ENCODE measurements around the gene SETD7.
"Not testable (repeated sequence)": the region's sequence is repeated elsewhere in the genome, so short reads cannot be mapped to it uniquely, and the experiment has no call there.

SETD7 gene

GRCh38 chr4:139506774-139507173 is 49.2 kb downstream of the SETD7 start:
- no peak for DNase-seq

GRCh38 chr4:139503622-139504166 is 52.3 kb downstream of the SETD7 start:
- no peak for DNase-seq

GRCh38 chr4:139501927-139502899 is 53.8 kb downstream of the SETD7 start:
- DNase-seq: no peak

GRCh38 chr4:139501527-139501926 is 54.5 kb downstream of the SETD7 start:
- no peak for DNase-seq

- no peak for DNase-seq
These were observed 54.9 kb downstream of the SETD7 start for GRCh38 chr4:139501117-139501516.

GRCh38 chr4:139499186-139499585 is 56.8 kb downstream of the SETD7 start:
- DNase-seq: no peak

DNA sequence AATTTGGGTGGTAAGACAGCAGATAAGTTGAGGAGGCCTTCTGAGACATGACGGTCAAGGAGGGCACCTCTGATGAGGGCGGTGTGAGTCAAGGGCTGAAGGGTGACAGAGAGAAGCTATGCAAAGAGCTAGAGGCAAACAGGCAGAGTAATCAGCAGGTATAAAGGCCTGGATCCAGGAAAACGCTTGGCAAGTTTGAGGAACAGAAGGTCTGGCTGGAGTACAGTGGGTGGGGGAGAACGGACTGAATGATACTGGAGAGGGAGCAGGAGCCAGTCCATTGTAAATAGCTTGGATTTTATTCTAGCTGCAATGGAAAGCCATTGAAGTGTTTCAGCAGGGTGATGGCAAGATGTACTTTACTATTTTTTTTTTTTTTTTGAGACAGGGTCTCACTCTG is 62.8 kb downstream of the SETD7 start:
- DNase-seq: no peak

- DNase-seq: no peak
These were observed 63.6 kb downstream of the SETD7 start for GRCh38 chr4:139492429-139492828.

DNA sequence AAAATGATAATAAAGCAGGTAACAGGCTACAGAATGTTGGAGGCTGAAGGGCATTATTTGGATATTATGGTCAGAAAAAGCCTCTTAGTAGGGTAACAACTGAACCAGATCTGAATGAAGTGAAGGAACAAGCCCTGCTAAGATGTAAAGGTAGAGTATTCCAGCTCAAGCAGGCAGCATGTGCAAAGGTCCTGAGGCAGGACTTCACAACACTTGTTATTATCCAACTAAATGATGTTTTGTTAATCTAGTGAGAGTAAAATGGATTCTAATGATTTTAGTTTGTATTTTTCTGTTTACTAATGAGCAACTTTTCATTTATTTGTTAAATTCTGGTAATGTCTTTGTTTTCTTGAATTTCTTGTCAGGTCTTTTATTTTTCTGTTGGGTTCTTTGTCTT is 66.4 kb downstream of the SETD7 start:
- no peak for DNase-seq

- DNase-seq: no peak
These were observed 67.6 kb downstream of the SETD7 start for GRCh38 chr4:139488442-139488841.

DNA sequence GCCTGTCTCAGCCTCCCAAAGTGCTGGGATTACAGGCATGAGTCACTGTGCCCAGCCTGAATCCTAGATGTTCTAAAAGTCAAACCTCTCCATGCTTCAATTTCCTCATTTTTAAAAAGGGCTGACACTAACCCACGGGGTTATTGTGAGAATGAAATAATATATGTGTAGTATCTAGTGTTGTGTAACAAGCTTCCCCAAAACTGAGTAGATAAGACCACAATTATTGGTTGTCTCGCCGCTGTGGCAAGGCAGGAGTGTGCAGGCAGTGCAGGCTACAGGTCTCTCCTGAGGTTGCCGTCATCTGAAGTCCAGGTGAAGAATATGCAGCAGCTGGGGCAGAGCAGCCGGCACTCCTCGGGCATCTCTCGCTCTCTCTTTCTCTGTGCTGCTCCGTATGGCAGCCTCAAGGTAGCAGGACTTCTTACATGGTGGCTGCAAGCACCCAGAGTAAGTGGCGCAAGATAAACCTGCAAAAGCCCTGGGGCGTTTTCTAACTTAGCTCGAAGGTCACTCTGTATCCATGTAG is 71.2 kb downstream of the SETD7 start:
- DNase-seq: no peak

GRCh38 chr4:139483000-139483399 is 73.0 kb downstream of the SETD7 start:
- DNase-seq: no peak

DNA sequence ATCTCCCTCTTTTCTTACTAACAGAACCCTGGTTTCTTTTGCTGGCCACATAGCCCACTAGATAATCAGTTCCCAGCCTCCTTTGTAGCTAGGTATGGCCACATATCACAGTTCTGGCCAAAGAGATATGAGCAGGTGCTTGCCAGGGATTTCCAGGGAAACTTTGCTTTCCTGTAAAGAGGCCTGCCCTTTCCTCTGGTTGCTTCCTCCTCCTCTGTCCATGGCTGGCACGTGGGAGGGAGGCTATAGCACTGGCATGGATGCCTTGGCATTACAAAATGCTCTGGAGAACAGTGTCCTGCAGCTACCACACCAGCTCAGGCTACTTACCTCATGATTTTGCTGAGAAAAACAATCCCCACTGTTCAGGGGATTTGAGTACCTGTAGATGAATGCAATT is 74.6 kb downstream of the SETD7 start:
- DNase-seq: no peak

DNA sequence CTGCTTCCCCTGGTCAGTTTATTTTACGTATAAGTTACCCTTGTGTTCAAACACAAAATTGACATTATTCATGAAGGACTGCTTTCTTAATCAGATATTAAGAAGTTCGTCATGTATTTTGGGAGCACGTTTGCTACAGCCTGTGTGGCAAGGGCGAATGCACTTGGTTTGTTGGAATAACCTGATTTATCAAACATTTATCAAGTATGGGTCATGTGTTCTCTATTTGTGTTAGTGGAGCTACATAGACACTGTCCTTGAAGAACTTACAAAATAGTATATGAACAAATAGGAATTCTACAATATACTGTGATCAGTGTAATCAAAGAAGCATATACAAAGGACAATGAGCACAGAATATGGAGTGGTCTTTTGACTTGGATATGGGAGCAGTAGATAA is 79.7 kb downstream of the SETD7 start:
- DNase-seq: no peak

DNA sequence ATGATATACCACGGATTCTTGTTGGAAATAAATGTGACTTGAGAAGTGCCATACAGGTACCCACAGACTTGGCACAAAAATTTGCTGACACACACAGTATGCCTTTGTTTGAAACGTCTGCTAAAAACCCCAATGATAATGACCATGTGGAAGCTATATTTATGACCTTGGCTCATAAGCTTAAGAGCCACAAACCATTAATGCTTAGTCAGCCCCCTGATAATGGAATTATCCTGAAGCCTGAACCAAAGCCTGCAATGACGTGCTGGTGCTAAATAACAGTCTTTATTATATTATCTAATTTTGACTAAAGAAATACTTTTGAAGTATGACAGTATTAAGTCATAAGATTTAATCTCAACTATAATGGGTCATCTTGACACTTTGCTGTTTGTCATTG is 83.2 kb downstream of the SETD7 start:
- no peak for DNase-seq

DNA sequence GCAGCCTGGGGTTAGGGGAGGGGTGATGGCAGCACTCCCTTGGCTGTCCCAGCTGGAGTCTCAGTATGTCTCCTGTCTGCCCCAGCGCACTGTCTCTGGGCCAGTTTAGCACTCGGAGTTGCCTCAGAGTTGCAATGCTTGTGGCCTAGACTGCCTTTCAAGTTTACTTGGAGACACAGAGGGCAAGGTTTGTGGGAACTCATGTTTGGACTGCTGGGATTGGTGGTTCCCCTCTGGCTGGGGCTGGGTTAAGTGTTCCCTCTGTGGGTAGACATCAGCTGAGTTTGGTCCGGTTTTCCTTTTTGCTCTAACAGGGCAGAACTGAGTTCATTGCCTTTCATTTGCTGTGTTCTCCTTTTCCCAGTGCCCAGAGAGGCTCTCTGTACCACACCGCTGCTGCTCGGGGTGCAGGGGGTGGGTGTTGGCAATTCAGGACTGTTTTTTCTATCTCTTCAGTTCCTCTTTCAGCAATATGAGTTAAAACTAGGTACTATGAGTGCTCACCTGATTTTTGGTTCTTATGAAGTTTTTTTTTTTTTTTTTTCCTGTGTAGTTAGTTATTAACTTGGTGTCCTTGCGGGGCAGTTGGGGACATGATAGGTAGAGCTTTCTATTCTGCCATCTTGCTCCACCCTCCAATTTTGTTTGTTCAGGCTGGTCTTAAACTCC is 84.9 kb downstream of the SETD7 start:
- DNase-seq: no peak

DNA sequence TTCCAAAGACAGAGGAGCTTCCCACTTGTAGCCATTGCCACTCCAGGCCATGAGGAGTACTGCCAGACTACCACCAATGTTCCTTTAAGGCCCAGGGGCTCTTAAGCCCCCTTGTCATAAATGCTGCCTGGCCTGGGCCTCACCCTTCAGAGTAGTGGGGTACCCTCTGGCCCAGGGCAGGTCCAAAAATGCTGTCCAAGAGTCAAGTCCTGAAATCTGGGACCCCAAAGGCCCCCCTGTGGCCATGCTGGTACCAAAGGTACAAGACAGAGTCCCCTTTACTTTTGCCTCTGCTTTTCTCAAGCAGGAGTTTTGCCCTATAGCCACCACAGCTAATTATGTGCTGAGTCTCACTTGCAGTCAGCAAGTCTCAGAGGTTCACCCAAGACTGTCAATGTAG is 85.7 kb downstream of the SETD7 start:
- DNase-seq: no peak

GRCh38 chr4:139469869-139470268 is 86.2 kb downstream of the SETD7 start:
- DNase-seq: no peak

GRCh38 chr4:139469216-139469615 is 86.8 kb downstream of the SETD7 start:
- DNase-seq: no peak

DNA sequence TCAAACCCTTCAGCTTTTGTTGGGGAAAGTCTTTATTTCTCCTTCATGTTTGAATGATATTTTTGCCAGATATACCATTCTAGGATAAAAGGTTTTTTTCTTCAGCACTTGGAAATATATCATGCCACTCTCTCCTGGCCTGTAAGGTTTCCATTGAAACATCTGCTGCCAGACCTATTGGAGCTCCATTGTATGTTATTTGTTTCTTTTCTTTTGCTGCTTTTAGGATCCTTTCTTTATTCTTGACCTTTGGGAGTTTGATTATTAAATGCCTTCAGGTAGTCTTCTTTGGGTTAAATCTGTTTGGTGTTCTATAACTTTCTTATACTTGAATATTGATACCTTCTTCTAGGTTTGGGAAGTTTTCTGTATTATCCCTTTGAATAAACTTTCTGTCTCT is 87.3 kb downstream of the SETD7 start:
- DNase-seq: not testable (repeated sequence)

- no peak for DNase-seq
These were observed 90.1 kb downstream of the SETD7 start for GRCh38 chr4:139465922-139466321.

- not testable (repeated sequence) for DNase-seq
These were observed 91.5 kb downstream of the SETD7 start for GRCh38 chr4:139464512-139464911.

DNA sequence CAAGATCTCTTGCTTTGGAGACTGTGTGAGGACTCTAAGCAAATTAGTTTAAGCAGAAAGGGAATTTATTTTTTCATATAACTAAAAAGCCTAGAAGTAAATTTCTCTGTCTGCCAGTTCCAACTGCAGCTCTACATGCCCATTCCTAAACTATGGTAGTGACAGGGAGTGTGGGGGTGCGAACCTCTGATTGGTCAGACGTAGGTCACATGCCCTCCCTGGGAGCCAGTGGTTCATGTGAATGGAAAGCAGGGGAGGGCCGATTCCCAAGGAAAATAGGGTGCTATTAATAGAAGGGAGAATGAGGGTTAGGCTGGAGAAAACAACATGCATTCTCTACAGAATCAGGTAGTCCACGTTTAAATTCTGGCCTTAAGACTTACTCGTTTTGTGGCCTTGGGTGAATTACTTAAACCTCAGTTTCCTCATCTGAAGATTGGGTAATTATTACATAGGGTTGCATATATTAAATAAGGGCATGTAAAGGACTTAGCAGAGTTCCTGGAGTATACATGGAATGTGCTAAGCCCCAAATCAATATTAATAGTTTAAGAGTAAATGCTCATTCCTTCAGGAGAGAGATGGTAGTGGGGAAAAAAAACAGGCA is 94.9 kb downstream of the SETD7 start:
- DNase-seq: no peak

Data from NCI-H1048 (cell line).